GM18951 (cell line): ENCODE data around the gene SAG.

ENCODE experiments used
- POLR2A ChIP-seq: IDR thresholded peaks from 4 replicates; pipeline ENCODE4 v1.6.1; 2011; ENCODE audit warnings: mild to moderate bottlenecking; ENCODE audit not compliant: insufficient read length, insufficient read depth; ENCODE audit errors: extremely low read depth
- in situ Hi-C: fragments of 300-500 bp; cut with MboI; formaldehyde crosslinking; loops from one replicate; pipeline ENCODE4 v1.12.0; 2022; ENCODE audit warnings: low sequenced_read_pairs, mixed read lengths, inconsistent platforms; ENCODE audit not compliant: unreplicated experiment

Gene SAG

DNA sequence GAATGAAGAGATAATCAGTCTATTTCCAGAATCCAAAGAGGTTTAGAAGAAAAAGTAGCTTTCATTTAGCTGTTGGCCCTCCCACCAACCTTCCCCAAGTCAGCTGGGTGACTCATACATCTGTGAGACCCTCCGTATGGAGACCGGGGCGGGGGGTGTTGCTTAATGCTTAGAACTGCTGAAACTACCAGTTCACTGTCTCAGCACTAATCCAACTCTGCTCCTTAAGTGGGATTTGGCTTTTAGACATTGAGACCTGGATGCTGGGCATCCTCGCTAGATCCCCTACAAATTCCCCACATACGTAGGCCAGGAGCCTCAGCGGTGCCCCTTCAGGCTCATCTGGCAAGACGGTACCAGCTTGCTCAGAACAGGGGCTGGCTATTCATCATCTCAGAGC is at the start of gene SAG:
SAG (plus strand) TSS at position 252 of the 400 bp plus-strand sequence. CDS start 1,374 bp downstream, outside the sequence.
- in situ Hi-C loops: no loop called here

GRCh38 chr2:233258211-233258610 is 49.4 kb upstream of the SAG start:
- in situ Hi-C loops: loop anchor here (10.0 kb wide), 1 partner anchor 403 kb away; no protein-coding TSS in a partner anchor
- no peak for TF ChIP-seq POLR2A

More for the DNA sequence above, at the start of gene SAG:
- TF ChIP-seq POLR2A: no peak

DNA sequence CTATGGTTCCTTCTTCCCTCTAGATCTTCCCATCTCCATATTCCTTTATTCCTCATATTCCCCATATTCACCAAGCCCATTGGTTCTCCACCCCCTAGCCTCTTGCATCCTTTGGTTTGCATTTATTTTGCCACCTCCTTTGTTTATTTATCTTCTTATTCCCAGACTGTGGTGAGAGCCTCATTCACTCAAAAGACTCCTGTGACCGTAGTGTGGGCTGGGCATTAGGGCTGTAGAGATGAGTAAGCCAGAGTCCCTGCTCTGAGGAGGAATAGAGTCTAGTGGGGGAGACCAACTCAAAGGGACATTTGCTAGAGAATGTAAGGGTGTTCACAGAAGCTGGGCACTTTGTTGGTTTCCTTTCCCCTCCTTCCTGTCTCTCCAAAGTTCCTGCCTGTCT is 47.9 kb upstream of the SAG start:
- no peak for TF ChIP-seq POLR2A
- in situ Hi-C loops: loop anchor here (10.0 kb wide), 1 partner anchor 405 kb away; no protein-coding TSS in a partner anchor

- in situ Hi-C loops: no loop called here
- TF ChIP-seq POLR2A: no peak
Measured at GRCh38 chr2:233260661-233261060, 47.0 kb upstream of the SAG start.

GRCh38 chr2:233261819-233262555 is 45.6 kb upstream of the SAG start:
- in situ Hi-C loops: no loop called here
- TF ChIP-seq POLR2A: no peak

DNA sequence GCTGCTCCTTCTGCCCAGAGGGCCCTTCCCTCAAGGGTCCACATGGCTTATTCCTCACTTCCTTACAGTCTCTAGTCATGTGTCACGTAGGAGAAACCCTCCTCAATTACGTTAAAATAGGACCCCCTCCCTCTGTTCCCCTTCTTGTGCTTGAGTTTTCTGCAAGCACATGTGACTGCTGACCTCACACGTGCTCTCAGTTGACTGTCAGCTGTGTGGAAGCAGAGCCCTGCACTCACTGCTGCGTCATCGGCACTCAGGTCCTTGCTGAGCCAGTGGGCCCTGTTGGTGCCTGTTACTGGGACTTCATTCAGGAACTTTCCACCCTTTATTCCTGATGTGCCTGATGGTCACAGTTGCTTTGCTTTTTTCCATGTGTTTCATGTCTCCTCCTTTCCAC is 45.1 kb upstream of the SAG start:
- in situ Hi-C loops: no loop called here
- TF ChIP-seq POLR2A: no peak

GRCh38 chr2:233263045-233263570 is 44.5 kb upstream of the SAG start:
- in situ Hi-C loops: no loop called here
- no peak for TF ChIP-seq POLR2A

GRCh38 chr2:233264667-233265066 is 42.9 kb upstream of the SAG start:
- in situ Hi-C loops: no loop called here
- no peak for TF ChIP-seq POLR2A

GRCh38 chr2:233265899-233266431 is 41.7 kb upstream of the SAG start:
- in situ Hi-C loops: no loop called here
- TF ChIP-seq POLR2A: no peak

DNA sequence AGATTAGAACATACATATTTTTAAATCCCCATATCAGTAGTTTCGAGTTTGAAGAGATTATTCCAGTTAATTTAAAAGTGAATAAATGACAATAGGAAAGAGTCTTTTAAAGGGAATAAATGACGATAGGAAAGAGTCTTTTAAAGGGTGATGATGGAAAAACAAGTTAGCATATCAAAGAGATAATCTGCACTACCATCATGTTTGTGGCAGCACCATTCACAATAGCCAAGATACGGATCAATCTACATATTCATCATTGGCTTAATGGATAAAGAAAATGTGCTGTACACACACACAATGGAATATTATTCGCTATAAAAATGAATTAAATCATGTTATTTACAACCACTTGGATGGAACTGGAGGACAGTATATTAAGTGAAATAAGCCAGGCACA is 41.1 kb upstream of the SAG start:
- no peak for TF ChIP-seq POLR2A
- in situ Hi-C loops: no loop called here

DNA sequence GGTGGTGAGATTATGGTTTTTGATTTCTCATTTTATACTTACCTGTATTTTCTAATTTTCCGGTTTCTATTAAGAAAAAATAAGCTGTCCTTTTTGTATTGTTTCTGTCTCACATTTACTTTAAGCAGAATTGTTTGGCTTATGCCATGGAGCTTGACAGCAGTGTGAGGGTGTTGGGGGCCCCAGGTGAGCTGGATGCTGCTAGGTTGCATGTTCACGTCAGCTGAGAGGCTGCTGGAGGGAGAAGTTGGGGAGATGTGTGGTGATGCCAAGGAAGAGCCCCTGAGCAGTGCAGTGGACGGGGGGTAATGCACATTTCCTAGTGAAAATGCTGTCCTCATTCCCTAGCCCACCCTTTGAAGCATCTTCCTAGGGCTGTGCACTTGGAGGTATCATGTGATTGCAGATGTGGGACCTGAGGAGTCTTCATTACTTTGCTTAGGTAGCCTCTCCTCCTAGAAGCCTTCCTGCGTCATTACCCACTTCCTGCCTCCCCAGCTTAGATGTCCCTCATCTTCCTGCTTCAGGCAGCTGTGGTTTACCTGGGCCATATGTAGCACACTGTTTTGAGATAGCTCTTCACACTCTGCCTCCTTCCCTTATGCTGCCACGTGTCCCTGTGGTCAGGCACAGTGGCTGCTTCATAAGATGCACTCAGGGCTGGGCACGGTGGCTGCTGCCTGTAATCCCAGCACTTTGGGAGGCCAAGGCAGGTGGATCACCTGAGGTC is 39.9 kb upstream of the SAG start:
- TF ChIP-seq POLR2A: no peak
- in situ Hi-C loops: no loop called here

- no peak for TF ChIP-seq POLR2A
- in situ Hi-C loops: no loop called here
Measured at GRCh38 chr2:233270366-233270765, 37.2 kb upstream of the SAG start.

- in situ Hi-C loops: no loop called here
- no peak for TF ChIP-seq POLR2A
Measured at GRCh38 chr2:233270951-233271350, 36.7 kb upstream of the SAG start.

DNA sequence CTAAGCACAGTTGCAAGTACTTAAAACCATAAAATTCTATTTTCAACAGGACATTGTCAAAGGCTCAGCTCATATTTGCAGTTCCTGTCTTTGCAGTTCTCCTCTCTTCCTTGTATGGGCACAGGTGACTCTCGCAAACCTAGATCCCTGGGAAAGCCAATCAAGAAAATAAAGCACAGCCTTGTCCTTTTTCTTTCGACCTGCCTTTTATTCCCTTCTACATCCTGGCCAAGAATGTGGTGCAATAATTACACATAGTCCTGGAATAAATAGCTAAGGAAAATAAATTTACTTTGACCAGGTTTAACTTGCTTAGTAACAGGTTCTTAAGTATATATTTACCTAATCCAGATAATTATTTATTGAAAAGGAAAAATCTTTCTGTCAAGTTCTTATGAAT is 35.9 kb upstream of the SAG start:
- TF ChIP-seq POLR2A: no peak
- in situ Hi-C loops: no loop called here

GRCh38 chr2:233273120-233273519 is 34.5 kb upstream of the SAG start:
- in situ Hi-C loops: no loop called here
- TF ChIP-seq POLR2A: no peak
